8988T (cell line): ENCODE data around the gene LRRC71.

ENCODE experiments used
- DNase-seq: peaks from one replicate; pipeline ENCODE4 v3.0.0; 2011

Gene LRRC71

DNA sequence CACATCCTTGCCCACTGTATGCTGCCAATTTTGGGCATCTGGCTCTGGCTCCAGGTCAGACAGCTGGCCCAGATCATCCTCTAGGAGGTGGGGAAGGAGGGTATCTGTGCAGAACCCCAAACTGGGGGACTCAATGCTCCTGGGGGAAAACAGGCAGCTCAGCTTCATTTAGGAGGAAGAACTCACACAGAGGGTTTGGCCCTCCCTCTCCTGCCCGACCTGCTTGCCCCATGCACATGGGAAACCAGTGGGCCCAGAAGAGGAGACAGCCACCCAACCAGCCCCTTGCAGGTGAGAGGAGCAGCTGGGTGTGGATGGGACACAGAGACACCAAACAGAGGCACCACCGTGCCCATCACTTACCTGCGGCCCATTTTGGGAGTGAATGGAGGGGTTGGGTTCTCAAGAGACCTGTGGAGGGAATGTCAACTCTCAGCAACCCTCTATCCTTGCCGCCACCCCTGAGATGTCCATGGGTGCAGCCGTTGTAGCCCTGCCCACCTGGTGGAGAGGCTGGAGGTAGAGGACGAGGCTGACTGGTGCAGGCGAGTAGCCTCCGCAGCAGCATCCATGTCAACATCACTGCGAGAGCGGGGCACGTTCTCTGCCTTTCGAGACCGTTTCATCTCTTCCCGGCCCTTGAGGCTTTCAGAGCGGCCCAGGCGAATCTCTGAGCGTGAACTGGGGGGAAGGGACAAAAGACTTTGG is 27.5 kb downstream of the LRRC71 start:
- no peak for DNase-seq

DNA sequence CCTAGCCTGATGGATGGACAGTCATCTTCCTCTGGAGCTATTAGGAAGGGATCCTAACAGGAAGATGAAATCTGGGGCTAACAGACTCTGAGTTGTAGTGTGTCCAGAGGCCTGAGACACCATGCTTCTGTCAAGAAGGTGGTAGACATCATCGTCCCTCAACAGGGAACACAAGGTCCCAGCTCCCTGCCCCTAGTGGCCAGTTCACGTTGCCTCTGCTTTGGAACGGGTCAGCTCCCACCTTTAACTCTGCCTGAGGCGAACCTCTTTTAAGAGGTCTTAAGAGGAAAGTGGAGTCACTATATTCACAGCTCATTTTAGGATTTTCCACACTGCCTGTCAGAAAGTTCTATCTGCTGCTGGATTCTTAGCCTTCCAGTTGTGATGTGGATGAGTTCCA is 28.3 kb downstream of the LRRC71 start:
- DNase-seq = no peak

DNA sequence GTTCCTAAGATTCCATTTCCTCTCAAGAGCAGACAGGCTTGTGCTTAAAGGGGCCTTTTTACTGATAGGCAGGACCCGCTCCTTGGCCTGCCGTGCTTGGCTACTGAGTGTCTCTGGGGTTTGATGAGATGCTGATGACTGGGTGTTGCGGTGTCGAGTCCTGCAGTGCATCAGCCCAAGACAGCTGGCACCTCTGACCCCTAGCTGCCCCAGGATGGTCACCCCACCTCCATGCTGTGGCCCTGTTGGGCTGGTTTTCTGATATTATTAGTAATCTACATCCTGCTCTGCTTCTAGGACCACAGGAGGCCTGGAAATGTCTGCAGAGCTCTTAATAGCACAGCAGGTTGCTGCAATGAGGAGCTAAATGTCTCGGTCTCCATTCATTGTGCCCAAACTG is 28.7 kb downstream of the LRRC71 start:
- no peak for DNase-seq

DNA sequence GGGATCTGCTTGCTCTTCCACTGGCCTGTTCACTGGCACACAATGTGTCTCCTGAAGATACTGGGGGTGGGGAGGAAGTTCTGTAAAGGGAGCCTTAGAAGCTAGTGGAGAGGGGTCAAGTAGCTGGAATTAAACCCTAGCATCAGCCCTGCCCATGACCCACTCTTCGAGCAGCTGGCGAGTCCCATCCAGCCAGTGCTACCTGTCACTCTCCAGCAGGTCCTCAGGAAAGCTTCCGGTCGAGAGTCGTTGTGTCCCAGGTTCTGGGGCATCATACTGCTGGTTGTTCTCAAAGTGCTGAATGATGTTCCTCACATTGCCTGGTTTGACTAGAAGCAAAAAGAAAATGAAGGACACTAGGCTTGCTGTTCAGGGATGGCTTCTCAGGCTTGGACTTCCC is 30.9 kb downstream of the LRRC71 start:
- DNase-seq = no peak

DNA sequence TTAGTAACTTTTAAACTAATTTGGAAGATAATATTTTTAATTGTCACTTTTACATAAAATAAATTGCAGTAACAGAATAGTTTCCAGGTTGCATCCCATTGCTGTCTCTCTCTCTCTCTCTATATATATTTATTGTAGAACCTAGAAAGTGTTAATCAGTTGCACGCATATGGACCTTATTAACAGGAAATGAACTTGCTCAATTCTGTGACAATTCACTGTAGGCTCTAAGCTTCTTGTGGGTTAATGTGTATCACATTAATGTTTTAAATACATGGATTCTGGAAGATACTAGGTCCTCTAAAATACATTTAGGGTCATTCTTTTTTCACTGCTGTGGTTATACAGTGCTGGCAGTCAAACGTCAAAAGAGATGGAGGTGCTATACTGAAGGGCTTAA is 33.1 kb downstream of the LRRC71 start:
- DNase-seq = no peak

DNA sequence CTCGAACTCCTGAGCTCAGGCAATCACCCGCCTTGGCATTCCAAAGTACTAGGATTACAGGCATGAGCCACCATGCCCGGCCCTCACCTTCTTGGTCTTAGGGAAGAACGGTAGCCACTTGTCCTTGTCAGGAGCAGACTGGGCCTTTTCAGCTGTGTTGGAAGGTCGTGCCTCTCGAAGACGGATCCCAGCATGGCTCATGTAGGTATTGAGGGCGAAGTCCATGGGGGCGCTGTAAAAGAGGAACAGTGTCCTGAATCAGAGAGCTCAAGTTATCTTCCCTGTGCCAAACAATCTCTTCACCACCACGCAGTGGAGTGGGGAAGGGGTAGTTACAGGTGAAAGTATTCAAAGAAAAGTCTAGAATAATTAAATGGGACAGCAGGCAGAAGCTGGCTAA is 35.9 kb downstream of the LRRC71 start:
- no peak for DNase-seq

DNA sequence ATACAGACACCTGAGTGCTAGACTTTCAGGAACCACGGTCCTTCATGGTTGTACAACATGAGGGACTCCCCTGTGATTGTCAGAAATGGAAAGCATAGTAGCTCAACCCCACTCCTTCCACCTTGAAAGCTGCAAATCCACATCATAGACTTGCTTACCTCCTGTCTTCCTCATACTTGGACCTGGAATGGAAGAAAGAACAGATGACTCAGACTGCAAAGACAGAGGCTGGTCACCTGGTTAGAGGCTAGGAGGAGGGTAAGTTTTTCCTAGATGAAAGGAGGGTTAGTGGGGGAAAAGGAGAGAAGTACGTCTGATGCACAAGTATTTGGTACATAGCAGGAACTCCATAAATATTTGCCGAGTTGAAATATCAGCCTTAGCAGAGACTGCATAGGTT is 37.2 kb downstream of the LRRC71 start:
- DNase-seq = no peak

DNA sequence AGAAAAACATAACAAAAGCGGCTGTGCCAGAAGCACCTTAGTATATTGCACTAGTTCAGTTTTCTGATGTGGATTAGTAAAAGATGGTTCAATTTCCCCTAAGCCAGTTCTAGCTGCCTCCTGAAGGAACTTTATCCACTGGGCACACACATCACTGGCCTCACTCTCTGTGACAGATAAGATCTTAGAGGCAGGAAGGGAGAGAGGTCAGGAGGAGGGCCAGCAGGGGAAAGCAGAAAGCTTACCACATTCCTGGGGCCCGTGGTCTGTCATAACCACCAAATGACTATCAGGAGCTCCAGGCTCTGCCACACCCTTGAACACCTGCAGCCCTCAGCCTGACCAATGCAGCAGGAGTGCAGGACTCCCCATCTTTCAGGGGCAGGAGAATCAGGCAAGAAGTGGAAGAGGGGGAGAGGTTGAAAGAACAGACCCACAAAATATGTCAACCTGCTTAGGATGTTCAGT is 37.8 kb downstream of the LRRC71 start:
- no peak for DNase-seq

DNA sequence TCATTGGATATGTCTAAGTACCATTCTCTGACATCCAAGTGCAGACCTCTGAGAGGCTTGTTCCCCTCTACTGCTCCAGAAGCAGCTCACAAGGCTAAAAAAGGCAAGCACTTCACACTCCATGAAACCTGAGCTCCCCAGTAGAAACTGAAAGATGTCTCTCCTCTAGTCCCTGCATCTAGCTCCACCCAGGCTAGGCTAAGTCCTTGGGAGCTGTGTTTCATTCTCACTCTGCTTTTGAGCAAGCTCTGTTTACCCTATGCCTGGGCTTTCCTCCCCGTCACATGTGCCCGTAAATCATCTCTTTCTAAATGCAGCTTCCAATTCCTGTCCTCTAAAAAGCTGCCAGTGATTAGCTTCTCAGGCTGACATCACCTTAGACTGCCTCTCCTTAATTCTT is 39.0 kb downstream of the LRRC71 start:
- no peak for DNase-seq

DNA sequence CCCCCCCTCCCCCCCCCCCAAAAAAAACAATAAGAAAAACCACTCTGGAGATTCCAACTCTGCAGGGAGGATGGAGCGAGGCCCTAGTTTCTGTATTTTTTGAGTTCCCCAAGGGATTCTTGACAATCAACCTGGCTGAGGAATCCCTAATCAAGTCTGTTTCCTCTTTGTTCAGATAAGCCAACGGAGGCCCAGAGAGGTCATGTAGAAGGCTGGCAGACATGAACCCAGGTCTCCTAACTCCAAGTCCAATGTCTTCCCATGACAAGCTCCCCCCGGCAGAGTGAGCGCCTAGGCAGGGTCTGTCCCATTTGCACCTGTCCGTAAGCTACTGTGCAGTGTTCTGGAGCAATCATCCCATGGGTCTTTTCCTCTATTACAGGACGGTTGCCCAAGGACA is 39.5 kb downstream of the LRRC71 start:
- DNase-seq = no peak

DNA sequence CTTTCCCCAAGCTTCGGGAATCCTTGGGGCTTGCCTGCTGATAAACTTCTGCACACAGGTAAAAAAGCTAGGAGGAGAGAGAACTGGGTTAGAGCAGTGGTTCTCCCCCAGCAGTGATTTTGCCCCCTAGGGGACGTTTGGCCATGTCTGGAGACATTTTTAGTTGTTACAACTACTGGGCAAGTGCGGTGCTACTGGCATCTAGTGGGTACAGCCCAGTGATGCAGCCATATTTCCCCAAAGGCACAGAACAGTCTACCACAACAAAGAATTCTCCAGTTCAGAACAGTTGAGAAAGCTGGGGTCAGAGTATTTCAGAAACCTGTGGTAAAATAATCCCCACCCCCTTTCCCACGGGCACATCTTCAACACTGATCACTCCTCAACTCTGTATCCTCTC is 41.3 kb downstream of the LRRC71 start:
- DNase-seq = peak; percentile 54

DNA sequence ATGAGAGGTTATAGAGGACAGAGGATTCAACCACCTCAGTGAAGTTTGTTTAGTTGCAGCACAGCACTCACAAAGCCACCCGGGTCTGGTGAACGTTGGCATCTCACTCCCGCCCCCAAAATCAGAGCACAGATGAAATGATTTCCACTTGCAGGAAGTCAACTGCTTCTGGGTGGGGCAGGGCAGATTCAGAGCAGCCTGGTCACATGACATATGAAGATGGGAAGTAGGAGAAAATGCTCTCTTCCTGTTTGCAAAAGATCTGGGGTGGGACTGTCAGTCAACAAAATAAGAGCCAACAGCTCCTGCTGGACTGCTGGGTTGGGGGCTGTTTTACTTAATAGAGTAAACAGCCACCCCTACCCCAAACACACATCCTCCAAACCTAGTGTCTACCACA is 43.2 kb downstream of the LRRC71 start:
- no peak for DNase-seq

DNA sequence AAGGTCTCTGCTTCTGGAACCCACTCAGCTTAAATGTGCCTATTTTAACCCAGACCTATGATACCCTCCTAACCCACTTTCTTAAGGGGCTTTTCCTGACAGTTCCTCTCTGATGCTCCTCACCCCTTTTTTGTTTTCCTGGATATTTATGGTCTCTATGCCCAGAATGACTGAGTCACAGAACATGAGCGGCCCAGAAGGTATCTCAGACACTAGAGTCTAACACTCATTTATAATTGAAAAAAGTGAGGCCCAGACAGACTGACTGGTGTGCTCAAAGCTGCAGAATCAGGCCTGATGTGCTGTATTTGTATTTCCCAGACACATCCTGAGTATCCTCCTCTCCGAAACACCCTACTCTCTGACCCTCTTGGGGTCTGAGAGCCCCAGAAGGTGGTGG is 44.0 kb downstream of the LRRC71 start:
- DNase-seq = no peak

DNA sequence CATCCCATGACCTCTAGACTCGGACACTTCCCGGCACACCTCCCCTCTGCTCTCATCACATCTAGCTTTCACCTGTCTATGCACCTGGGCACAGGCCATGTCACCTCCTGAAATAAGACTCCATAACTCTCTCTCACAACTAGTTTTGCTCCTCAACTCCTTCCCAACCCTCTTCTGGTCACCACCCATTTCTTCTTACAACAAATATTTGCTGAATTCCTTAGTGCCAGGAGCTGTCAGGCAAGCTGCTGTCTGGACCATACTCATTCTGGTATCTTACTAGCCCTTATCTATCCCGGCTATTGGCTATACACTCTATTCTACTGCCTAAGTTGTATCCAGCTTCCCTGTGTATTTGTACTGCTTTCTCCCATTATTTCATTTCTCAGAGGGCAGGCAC is 49.1 kb downstream of the LRRC71 start:
- DNase-seq = no peak

DNA sequence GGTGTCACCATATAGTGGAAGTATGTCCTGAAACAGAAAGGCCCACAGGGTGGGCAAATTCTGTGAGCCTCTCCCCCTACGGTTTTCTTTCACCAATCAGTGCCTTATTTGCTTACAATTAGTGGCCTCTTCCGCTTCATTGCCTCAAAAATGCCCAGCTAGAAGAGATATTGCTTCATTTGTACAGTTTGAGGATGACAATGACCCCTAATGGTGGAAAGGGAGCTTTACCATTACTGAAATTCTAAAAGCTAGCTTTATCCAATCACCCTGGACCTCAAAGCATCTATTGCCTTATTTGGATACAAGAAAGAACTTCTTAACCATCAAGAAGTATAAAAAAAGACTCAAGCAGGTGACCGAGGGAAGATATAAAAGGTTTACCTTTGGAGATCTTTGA is 49.6 kb downstream of the LRRC71 start:
- no peak for DNase-seq

DNA sequence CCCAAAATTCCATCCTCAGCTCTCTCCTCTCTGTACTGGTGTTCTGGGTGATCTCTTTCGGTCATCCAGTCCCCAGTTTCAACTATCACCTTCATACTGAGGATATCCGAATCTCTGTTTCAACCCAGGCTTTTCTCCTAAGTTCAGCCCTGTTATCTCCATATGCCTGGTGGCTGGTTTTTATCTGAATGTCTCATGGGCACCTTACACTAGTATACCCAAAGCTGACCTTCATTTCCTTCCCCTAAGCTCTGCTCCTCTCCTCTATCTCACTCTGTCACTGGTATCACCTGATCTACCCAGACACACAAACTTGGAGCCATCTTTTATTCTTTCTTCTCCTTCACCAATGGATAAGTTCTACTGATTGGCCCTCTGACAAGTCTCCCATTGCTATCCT is 53.0 kb downstream of the LRRC71 start:
- DNase-seq = no peak

DNA sequence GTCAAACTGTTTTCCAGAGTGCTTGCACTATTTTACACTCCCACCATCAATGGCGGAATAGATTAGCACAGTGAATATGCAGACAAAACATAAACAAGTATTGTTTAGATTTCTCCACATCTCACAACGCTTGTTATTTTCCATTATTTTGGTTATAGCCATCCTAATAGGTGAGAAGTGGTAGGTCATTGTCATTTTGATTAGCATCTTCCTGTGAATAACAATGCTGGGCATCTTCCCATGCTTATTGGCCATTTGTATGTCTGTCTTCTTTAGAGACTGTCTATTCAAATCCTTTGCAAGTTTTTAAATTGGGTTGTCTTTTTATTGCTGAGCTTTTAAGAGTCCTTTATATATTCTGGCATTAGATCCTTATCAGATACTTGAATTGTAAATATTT is 54.7 kb downstream of the LRRC71 start:
- DNase-seq = no peak

DNA sequence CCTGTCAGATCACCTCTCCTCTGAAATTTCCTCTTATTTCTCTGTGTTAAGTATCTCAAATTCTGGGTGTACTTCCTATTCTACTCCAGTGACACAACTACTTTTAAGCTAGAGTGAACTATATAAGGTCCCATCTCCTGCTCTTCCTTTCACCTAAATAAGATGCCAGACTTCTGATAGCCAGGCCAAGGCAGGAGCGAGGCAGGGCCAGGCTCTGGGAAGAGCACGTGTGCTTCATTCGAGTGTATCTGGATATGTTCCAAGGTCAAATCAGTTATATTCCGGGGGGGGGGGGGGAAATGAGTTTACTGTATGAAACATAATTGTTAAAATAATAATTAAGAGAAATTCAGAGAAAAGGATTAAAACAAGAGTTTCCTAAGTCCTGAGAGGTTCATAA is 60.1 kb downstream of the LRRC71 start:
- no peak for DNase-seq
